Panc1 (cell line): ENCODE results near the gene ALG14. TPM values are rescaled to one million over a fixed set of nuclear protein-coding genes. Genes with fewer than 3 reads are reported as not detected.
"Not testable (repeated sequence)": the region's sequence is repeated elsewhere in the genome, so short reads cannot be mapped to it uniquely, and the experiment has no call there.

Experiments used
- ATAC-seq: fragments of 200-7000 bp; cut with Tn5 transposase; 2 replicates; pipeline ENCODE4 v1.9.1; 2020; ENCODE audit warnings: mild to moderate bottlenecking, moderate library complexity
- BruUV-seq: library from RNA; stranded (reverse); fragments of 400-500 nt; replicated peaks from 2 replicates; lab custom pipeline; 2021; lab: Mats Ljungman, UMichigan
- CTCF ChIA-PET: fragments of 300-600 bp; sonication (Branson Sonifier 250); formaldehyde crosslinking; loops from one replicate; lab custom pipeline; 2022; ENCODE audit warnings: antibody characterized with exemption; lab: Charles Lee
- POLR2A ChIA-PET: fragments of 300-600 bp; sonication (Branson Sonifier 250); formaldehyde crosslinking; loops from one replicate; lab custom pipeline; 2022; ENCODE audit warnings: antibody characterized with exemption; lab: Charles Lee
- DNase-seq: peaks from one replicate; pipeline ENCODE4 v3.0.0-alpha.2; 2010; ENCODE audit warnings: low read depth, low spot score
- H3K27ac ChIP-seq: 2 replicates; pipeline ENCODE4 v1.5.1; 2011; ENCODE audit warnings: mild to moderate bottlenecking, low read length, inconsistent platforms
- H3K27me3 ChIP-seq: fragments of 200-500 bp; sonication (Bioruptor generic); 2 replicates; pipeline ENCODE4 v1.6.0; 2014; ENCODE audit warnings: low read length, inconsistent platforms; ENCODE audit not compliant: control insufficient read depth, insufficient read depth
- H3K36me3 ChIP-seq: fragments of 200-500 bp; sonication (Bioruptor generic); 2 replicates; pipeline ENCODE4 v1.5.1; 2014; ENCODE audit warnings: inconsistent platforms, mild to moderate bottlenecking, low read length, moderate library complexity; ENCODE audit not compliant: control insufficient read depth, insufficient read depth
- H3K4me1 ChIP-seq: 2 replicates; pipeline ENCODE4 v1.5.1; 2011; ENCODE audit warnings: inconsistent platforms, mild to moderate bottlenecking, low read length, moderate library complexity; ENCODE audit not compliant: control insufficient read depth, insufficient read depth
- H3K4me3 ChIP-seq, 2 experiments: 2 replicates each; pipeline ENCODE4 v1.5.1; 2011 to 2012; ENCODE audit warnings: low read depth in 2 of 2, low read length in 2 of 2, mild to moderate bottlenecking in 2 of 2, inconsistent platforms in 1 of 2, moderate library complexity in 1 of 2
- H3K9me3 ChIP-seq: fragments of 200-500 bp; sonication (Bioruptor generic); 2 replicates; pipeline ENCODE4 v1.5.1; 2014; ENCODE audit warnings: low read depth, mild to moderate bottlenecking, inconsistent platforms, low read length, moderate library complexity; ENCODE audit not compliant: control insufficient read depth, insufficient read depth
- CTCF ChIP-seq: fragments of 450-650 bp; IDR thresholded peaks from 2 replicates; pipeline ENCODE4 v1.5.1; 2017; ENCODE audit warnings: mild to moderate bottlenecking
- POLR2AphosphoS5 ChIP-seq: IDR thresholded peaks from 2 replicates; pipeline ENCODE4 v1.6.1; 2012; ENCODE audit warnings: mild to moderate bottlenecking, low read depth, low read length, moderate library complexity
- REST ChIP-seq, 2 experiments: IDR thresholded peaks; 2 replicates each; pipeline ENCODE4 v1.6.1; 2011 to 2012; ENCODE audit warnings: low read depth in 2 of 2, control low read depth in 1 of 2, low read length in 1 of 2, mild to moderate bottlenecking in 1 of 2, moderate library complexity in 1 of 2; ENCODE audit not compliant: insufficient read depth in 1 of 2
- SIN3A ChIP-seq: IDR thresholded peaks from 2 replicates; pipeline ENCODE4 v1.6.1; 2012; ENCODE audit warnings: low read depth, mild to moderate bottlenecking, low read length, moderate library complexity, borderline replicate concordance; ENCODE audit not compliant: insufficient read depth
- TCF7L2 ChIP-seq: IDR thresholded peaks from 2 replicates; pipeline ENCODE4 v1.6.1; 2011; ENCODE audit warnings: mild to moderate bottlenecking, low read depth, low read length, inconsistent platforms
- in situ Hi-C: cut with HindIII; loops from 2 replicates; pipeline ENCODE4 v1.10.0; 2016; ENCODE audit warnings: low sequenced_read_pairs, low pct_unique_long_range_greater_than_20kb
- intact Hi-C: fragments of 100-400 bp; cut with micrococcal nuclease; formaldehyde crosslinking; loops from one replicate; pipeline ENCODE4 v1.10.0; 2022; ENCODE audit not compliant: unreplicated experiment
- total RNA-seq: library from RNA; stranded (reverse); gene quantifications from one replicate; pipeline ENCODE4 v1.2.1, GENCODE V29; 2021; ENCODE audit not compliant: unreplicated experiment

ALG14 gene
- total RNA-seq, 1 experiment from 2014 or later = 4.1 TPM

- in situ Hi-C loops (no loop called here), intact Hi-C loops (no loop called here)
- Histone ChIP-seq H3K36me3 (no peaks in the 10 kb centered on the region), H3K27ac (no peak overlapping the region), H3K4me3 (no peak overlapping the region), H3K4me1 (no peaks in the 10 kb centered on the region), H3K9me3 (no peaks in the 10 kb centered on the region), H3K27me3 (no peaks in the 10 kb centered on the region)
- ChIA-PET POLR2A (no interaction called here), CTCF (no interaction called here)
- DNase-seq (no peak), ATAC-seq (no peak)
- no TSS peak for BruUV-seq
- TF ChIP-seq POLR2AphosphoS5 (no peak), CTCF (no peak), SIN3A (no peak), REST (IDR thresholded peaks at IDR 0.05; ENCODE audit: insufficient read depth in 1 of 2, low read depth in 2 of 2, low read length in 1 of 2) (no peak), TCF7L2 (no peak)
Measured at GRCh38 chr1:94942171-94943128, 130.3 kb downstream of the ALG14 start.

- BruUV-seq, POLR2A ChIA-PET: not testable (repeated sequence)
Measured at GRCh38 chr1:94941480-94941879, 131.3 kb downstream of the ALG14 start.

GRCh38 chr1:94940738-94941137 lies 132.0 kb downstream of the ALG14 start:
- Histone ChIP-seq H3K36me3 (no peaks in the 10 kb centered on the region), H3K4me1 (no peaks in the 10 kb centered on the region), H3K27me3 (no peaks in the 10 kb centered on the region), H3K27ac (no peak overlapping the region), H3K4me3 (no peak overlapping the region), H3K9me3 (no peaks in the 10 kb centered on the region)
- no peak for DNase-seq
- ChIA-PET POLR2A (no interaction called here), CTCF (interaction anchor here (0.5 kb wide), 1 partner anchor 177 kb away, joined by 4 read pairs; the partner anchor contains the start of gene TLCD4)
- intact Hi-C loops = no loop called here
- TF ChIP-seq POLR2AphosphoS5 (no peak), SIN3A (no peak), TCF7L2 (no peak), REST (IDR thresholded peaks at IDR 0.05; ENCODE audit: insufficient read depth in 1 of 2, low read depth in 2 of 2, low read length in 1 of 2) (no peak), CTCF (no peak)
- ATAC-seq = no peak
- no TSS peak for BruUV-seq
- in situ Hi-C loops = no loop called here

More at GRCh38 chr1:94941480-94941879, 131.3 kb downstream of the ALG14 start:
- H3K4me1 ChIP-seq, DNase-seq, H3K27ac ChIP-seq, H3K4me3 ChIP-seq, H3K27me3 ChIP-seq, ATAC-seq, in situ Hi-C loops, H3K9me3 ChIP-seq, CTCF ChIA-PET, intact Hi-C loops, H3K36me3 ChIP-seq: not testable (repeated sequence)
